SK-N-SH (cell line): ENCODE data around the gene CCDC13. TPM values are rescaled to one million over a fixed set of nuclear protein-coding genes. Genes with fewer than 3 reads are reported as not detected.

Experiments used
- CTCF ChIA-PET: fragments of 300-600, 350-600 bp; formaldehyde crosslinking; extraction: SDS; loops from one replicate; lab custom pipeline; 2021; lab: Yijun Ruan, JAX
- POLR2A ChIA-PET: fragments of 350-600 bp; sonication (Branson Sonifier 250); formaldehyde crosslinking; extraction: SDS; loops from one replicate; lab custom pipeline; 2020; ENCODE audit warnings: antibody characterized with exemption, inconsistent platforms; lab: Yijun Ruan, JAX
- DNase-seq: peaks from one replicate; pipeline ENCODE4 v3.0.0; 2012
- H2AFZ ChIP-seq: fragments of 200-600 bp; sonication (generic); 2 replicates; pipeline ENCODE4 v1.8.1; 2016; ENCODE audit warnings: antibody characterized with exemption, mild to moderate bottlenecking, low read depth
- H3F3A ChIP-seq: fragments of 200-600 bp; sonication (generic); replicated peaks from 2 replicates; pipeline ENCODE3; 2016; ENCODE audit warnings: antibody characterized with exemption, mild to moderate bottlenecking; ENCODE audit not compliant: insufficient read depth
- H3K27ac ChIP-seq, 2 experiments: fragments of 200-500 bp in 1 of 2; fragments of 200-600 bp in 1 of 2; sonication (Bioruptor generic) in 1 of 2; sonication (generic), shearing (Covaris generic) in 1 of 2; 2 replicates each; pipeline versions ENCODE4 v1.5.1 to v1.6.1; 2014 to 2016; ENCODE audit warnings: low read depth in 2 of 2, inconsistent platforms in 1 of 2, low read length in 1 of 2, mild to moderate bottlenecking in 1 of 2, mixed read lengths in 1 of 2
- H3K27me3 ChIP-seq: fragments of 200-600 bp; sonication (generic), shearing (Covaris generic); 2 replicates; pipeline ENCODE4 v1.6.1; 2016; ENCODE audit warnings: mixed run types; ENCODE audit not compliant: insufficient read depth
- H3K36me3 ChIP-seq, 2 experiments: fragments of 200-500 bp in 1 of 2; fragments of 200-600 bp in 1 of 2; sonication (Bioruptor generic) in 1 of 2; sonication (generic) in 1 of 2; replicated peaks in 1 of 2; 2 replicates each; pipeline versions ENCODE3 to v1.5.1; 2014 to 2016; ENCODE audit warnings: low read length in 1 of 2, mild to moderate bottlenecking in 1 of 2; ENCODE audit not compliant: insufficient read depth in 2 of 2, control insufficient read depth in 1 of 2
- H3K4me1 ChIP-seq, 2 experiments: fragments of 200-500 bp in 1 of 2; fragments of 200-600 bp in 1 of 2; sonication (Bioruptor generic) in 1 of 2; sonication (generic), shearing (Covaris generic) in 1 of 2; 2 replicates each; pipeline versions ENCODE4 v1.5.1 to v1.6.1; 2014 to 2016; ENCODE audit warnings: low read depth in 1 of 2, low read length in 1 of 2, mixed run types in 1 of 2; ENCODE audit not compliant: insufficient read depth in 2 of 2, control insufficient read depth in 1 of 2
- H3K4me2 ChIP-seq: fragments of 200-600 bp; sonication (generic), shearing (Covaris generic); 2 replicates; pipeline ENCODE4 v1.6.1; 2017; ENCODE audit warnings: mixed run types
- H3K4me3 ChIP-seq, 2 experiments: fragments of 200-500 bp in 1 of 2; fragments of 200-600 bp in 1 of 2; sonication (Bioruptor generic) in 1 of 2; sonication (generic), shearing (Covaris generic) in 1 of 2; 2 replicates each; pipeline versions ENCODE4 v1.5.1 to v1.8.1; 2014 to 2016; ENCODE audit warnings: low read depth in 2 of 2, inconsistent platforms in 1 of 2, low read length in 1 of 2, mild to moderate bottlenecking in 1 of 2, mixed read lengths in 1 of 2, moderate library complexity in 1 of 2
- H3K79me2 ChIP-seq: fragments of 200-600 bp; sonication (generic); 2 replicates; pipeline ENCODE4 v1.8.1; 2017; ENCODE audit warnings: mild to moderate bottlenecking; ENCODE audit not compliant: insufficient read depth
- H3K9ac ChIP-seq: fragments of 200-600 bp; sonication (generic); 2 replicates; pipeline ENCODE4 v1.6.1; 2017; ENCODE audit warnings: mixed run types
- H3K9me2 ChIP-seq: fragments of 200-600 bp; sonication (generic); 2 replicates; pipeline ENCODE4 v1.6.1; 2017; ENCODE audit warnings: mixed run types
- H3K9me3 ChIP-seq: fragments of 200-600 bp; sonication (generic); 2 replicates; pipeline ENCODE4 v1.6.1; 2017; ENCODE audit warnings: mixed run types, mild to moderate bottlenecking, moderate library complexity
- H4K20me1 ChIP-seq: fragments of 200-600 bp; sonication (generic); 2 replicates; pipeline ENCODE4 v1.6.1; 2017; ENCODE audit warnings: mild to moderate bottlenecking, mixed run types; ENCODE audit not compliant: insufficient read depth
- CHD2 ChIP-seq: fragments of 150-350 bp; IDR thresholded peaks from 2 replicates; pipeline ENCODE4 v1.6.1; 2018; ENCODE audit warnings: low read length; ENCODE audit not compliant: partially characterized antibody
- EZH2phosphoT487 ChIP-seq: fragments of 200-600 bp; sonication (generic); IDR thresholded peaks from 2 replicates; pipeline ENCODE4 v1.6.1; 2017; ENCODE audit warnings: low read depth, mixed run types, mild to moderate bottlenecking, antibody characterized with exemption, moderate library complexity, borderline replicate concordance
- FOXJ3 ChIP-seq: sonication (generic); formaldehyde crosslinking; IDR thresholded peaks from 2 replicates; pipeline ENCODE4 v1.5.1; 2020; ENCODE audit warnings: mild to moderate bottlenecking, missing genetic modification reagents
- FOXM1 ChIP-seq: IDR thresholded peaks from 2 replicates; pipeline ENCODE4 v1.4.0; 2012; ENCODE audit warnings: low read depth, mild to moderate bottlenecking
- GATA2 ChIP-seq: sonication (generic); formaldehyde crosslinking; IDR thresholded peaks from 2 replicates; pipeline ENCODE4 v1.5.0; 2020; ENCODE audit warnings: mild to moderate bottlenecking, missing genetic modification reagents
- JUND ChIP-seq: IDR thresholded peaks from 2 replicates; pipeline ENCODE4 v1.4.0; 2012
- POLR2AphosphoS5 ChIP-seq: IDR thresholded peaks from 2 replicates; pipeline ENCODE4 v1.6.1; 2012; ENCODE audit warnings: low read depth, low read length
- RCOR1 ChIP-seq: fragments of 150-350 bp; IDR thresholded peaks from 2 replicates; pipeline ENCODE4 v1.6.1; 2017; ENCODE audit warnings: antibody characterized with exemption, low read length
- RFX5 ChIP-seq: IDR thresholded peaks from 2 replicates; pipeline ENCODE4 v1.6.1; 2012; ENCODE audit warnings: mild to moderate bottlenecking, improper control_type of control experiment, low read length
- RXRA ChIP-seq: IDR thresholded peaks from 2 replicates; pipeline ENCODE4 v1.4.0; 2012; ENCODE audit warnings: low read depth, mild to moderate bottlenecking, borderline replicate concordance
- SIN3A ChIP-seq: IDR thresholded peaks from 2 replicates; pipeline ENCODE4 v1.6.1; 2012; ENCODE audit warnings: low read depth, mild to moderate bottlenecking, low read length, moderate library complexity, borderline replicate concordance
- SMC3 ChIP-seq: IDR thresholded peaks from 2 replicates; pipeline ENCODE4 v1.6.1; 2012; ENCODE audit warnings: low read depth, low read length, improper control_type of control experiment
- TAF1 ChIP-seq: IDR thresholded peaks from 2 replicates; pipeline ENCODE4 v1.6.1; 2012; ENCODE audit warnings: low read depth, mild to moderate bottlenecking, low read length, moderate library complexity, borderline replicate concordance
- TEAD4 ChIP-seq: IDR thresholded peaks from 2 replicates; pipeline ENCODE4 v1.4.0; 2012; ENCODE audit warnings: mild to moderate bottlenecking, borderline replicate concordance; ENCODE audit not compliant: insufficient read depth
- YY1 ChIP-seq: IDR thresholded peaks from 2 replicates; pipeline ENCODE4 v1.4.0; 2012; ENCODE audit warnings: low read depth, mild to moderate bottlenecking
- WGBS: methylation state at CpG from one replicate; pipeline ENCODE4 v1.1.6; 2017; ENCODE audit warnings: low lambda C conversion rate; 5-methylcytosine and 5-hydroxymethylcytosine counted together
- polyA plus RNA-seq, 3 experiments: library from polyadenylated mRNA; depleted of rRNA; stranded (reverse); fragments of >200 nt; gene quantifications; 2 replicates each; pipeline ENCODE4 v1.2.3, GENCODE V29; 2012
- TF ChIP-seq, protein P1 (sequence below): IDR thresholded peaks from 2 replicates; pipeline ENCODE4 v1.4.0; 2012; ENCODE audit warnings: low read depth, borderline replicate concordance
- TF ChIP-seq, protein P2 (sequence below): IDR thresholded peaks from 2 replicates; pipeline ENCODE4 v1.4.0; 2012; ENCODE audit warnings: low read depth
- TF ChIP-seq, protein P3 (sequence below): IDR thresholded peaks from 2 replicates; pipeline ENCODE4 v1.4.0; 2012; ENCODE audit warnings: low read depth, borderline replicate concordance
- TF ChIP-seq, protein P4 (sequence below): IDR thresholded peaks from 2 replicates; pipeline ENCODE4 v1.6.1; 2012; ENCODE audit warnings: mild to moderate bottlenecking, low read depth, low read length, moderate library complexity

Gene CCDC13
- polyA plus RNA-seq, 1 of the 3 experiments (the other 2 are of a cell fraction): 0.66 TPM

DNA sequence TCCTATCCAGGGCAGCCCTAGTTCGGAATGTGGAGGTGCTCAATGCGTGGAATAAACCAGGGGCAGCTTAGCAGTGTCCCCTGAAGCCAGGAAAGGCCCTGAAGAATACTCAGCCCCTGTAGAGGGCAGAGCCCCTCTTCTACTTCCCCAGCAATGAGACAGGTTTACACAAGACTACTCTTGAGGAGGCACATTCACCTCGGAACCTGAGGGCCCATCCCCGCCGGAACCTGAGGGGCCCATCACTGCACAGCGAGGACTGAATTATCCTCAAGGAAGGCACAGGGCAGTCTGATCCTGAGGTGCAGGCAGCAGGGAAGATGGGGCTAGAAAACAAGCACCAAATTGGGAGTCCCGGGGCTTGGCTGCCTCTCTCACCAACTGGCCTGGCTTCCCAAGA is 22.2 kb downstream of the CCDC13 start:
- H3K4me1 ChIP-seq: no peaks in the 10 kb centered on the region
- no peak overlapping the region for H2AFZ ChIP-seq
- no peaks in the 10 kb centered on the region for H3F3A ChIP-seq
- H3K27ac ChIP-seq: no peak overlapping the region
- H3K4me3 ChIP-seq: no peak overlapping the region
- H3K79me2 ChIP-seq: no peaks in the 10 kb centered on the region
- ChIA-PET POLR2A (no interaction called here), CTCF (interaction anchor here (1.0 to 10.3 kb wide), 4 partner anchors 7 to 503 kb away, joined by 3 to 92 read pairs (median 4); no protein-coding TSS in a partner anchor)
- H3K9me3 ChIP-seq: no peaks in the 10 kb centered on the region
- no peak overlapping the region for H3K9ac ChIP-seq
- WGBS: 75% methylated on average over 7 of the region's 7 CpGs
- H4K20me1 ChIP-seq: no peaks in the 10 kb centered on the region
- H3K36me3 ChIP-seq: no peaks in the 10 kb centered on the region
- no peaks in the 10 kb centered on the region for H3K9me2 ChIP-seq
- no peak for DNase-seq
- TF ChIP-seq POLR2AphosphoS5 (no peak), CHD2 (no peak), FOXM1 (no peak), RFX5 (no peak), GATA2 (CRISPR knock-in tag) (no peak), JUND (no peak), RCOR1 (no peak), TAF1 (no peak), SMC3 (no peak), FOXJ3 (no peak), TEAD4 (no peak), EZH2phosphoT487 (no peak), YY1 (no peak), RXRA (no peak), SIN3A (no peak)
- TF ChIP-seq, protein P1, sequence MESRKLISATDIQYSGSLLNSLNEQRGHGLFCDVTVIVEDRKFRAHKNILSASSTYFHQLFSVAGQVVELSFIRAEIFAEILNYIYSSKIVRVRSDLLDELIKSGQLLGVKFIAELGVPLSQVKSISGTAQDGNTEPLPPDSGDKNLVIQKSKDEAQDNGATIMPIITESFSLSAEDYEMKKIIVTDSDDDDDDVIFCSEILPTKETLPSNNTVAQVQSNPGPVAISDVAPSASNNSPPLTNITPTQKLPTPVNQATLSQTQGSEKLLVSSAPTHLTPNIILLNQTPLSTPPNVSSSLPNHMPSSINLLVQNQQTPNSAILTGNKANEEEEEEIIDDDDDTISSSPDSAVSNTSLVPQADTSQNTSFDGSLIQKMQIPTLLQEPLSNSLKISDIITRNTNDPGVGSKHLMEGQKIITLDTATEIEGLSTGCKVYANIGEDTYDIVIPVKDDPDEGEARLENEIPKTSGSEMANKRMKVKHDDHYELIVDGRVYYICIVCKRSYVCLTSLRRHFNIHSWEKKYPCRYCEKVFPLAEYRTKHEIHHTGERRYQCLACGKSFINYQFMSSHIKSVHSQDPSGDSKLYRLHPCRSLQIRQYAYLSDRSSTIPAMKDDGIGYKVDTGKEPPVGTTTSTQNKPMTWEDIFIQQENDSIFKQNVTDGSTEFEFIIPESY: no peak
- TF ChIP-seq, protein P2, sequence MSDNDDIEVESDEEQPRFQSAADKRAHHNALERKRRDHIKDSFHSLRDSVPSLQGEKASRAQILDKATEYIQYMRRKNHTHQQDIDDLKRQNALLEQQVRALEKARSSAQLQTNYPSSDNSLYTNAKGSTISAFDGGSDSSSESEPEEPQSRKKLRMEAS: no peak
- TF ChIP-seq, protein P3, sequence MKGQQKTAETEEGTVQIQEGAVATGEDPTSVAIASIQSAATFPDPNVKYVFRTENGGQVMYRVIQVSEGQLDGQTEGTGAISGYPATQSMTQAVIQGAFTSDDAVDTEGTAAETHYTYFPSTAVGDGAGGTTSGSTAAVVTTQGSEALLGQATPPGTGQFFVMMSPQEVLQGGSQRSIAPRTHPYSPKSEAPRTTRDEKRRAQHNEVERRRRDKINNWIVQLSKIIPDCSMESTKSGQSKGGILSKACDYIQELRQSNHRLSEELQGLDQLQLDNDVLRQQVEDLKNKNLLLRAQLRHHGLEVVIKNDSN: no peak
- TF ChIP-seq, protein P4, sequence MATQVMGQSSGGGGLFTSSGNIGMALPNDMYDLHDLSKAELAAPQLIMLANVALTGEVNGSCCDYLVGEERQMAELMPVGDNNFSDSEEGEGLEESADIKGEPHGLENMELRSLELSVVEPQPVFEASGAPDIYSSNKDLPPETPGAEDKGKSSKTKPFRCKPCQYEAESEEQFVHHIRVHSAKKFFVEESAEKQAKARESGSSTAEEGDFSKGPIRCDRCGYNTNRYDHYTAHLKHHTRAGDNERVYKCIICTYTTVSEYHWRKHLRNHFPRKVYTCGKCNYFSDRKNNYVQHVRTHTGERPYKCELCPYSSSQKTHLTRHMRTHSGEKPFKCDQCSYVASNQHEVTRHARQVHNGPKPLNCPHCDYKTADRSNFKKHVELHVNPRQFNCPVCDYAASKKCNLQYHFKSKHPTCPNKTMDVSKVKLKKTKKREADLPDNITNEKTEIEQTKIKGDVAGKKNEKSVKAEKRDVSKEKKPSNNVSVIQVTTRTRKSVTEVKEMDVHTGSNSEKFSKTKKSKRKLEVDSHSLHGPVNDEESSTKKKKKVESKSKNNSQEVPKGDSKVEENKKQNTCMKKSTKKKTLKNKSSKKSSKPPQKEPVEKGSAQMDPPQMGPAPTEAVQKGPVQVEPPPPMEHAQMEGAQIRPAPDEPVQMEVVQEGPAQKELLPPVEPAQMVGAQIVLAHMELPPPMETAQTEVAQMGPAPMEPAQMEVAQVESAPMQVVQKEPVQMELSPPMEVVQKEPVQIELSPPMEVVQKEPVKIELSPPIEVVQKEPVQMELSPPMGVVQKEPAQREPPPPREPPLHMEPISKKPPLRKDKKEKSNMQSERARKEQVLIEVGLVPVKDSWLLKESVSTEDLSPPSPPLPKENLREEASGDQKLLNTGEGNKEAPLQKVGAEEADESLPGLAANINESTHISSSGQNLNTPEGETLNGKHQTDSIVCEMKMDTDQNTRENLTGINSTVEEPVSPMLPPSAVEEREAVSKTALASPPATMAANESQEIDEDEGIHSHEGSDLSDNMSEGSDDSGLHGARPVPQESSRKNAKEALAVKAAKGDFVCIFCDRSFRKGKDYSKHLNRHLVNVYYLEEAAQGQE: no peak
- TF ChIP-seq, all 33 proteins: peak for 0
- Histone ChIP-seq H3K4me2 (no peak overlapping the region), H3K27me3 (no peaks in the 10 kb centered on the region)
